HG03025 (cell line): ENCODE data around the gene RPLP2.

ENCODE experiments used
- ATAC-seq: cut with Tn5 transposase; IDR thresholded peaks from one replicate; pipeline ENCODE4 v1.9.1; 2021; ENCODE audit warnings: mild to moderate bottlenecking, moderate library complexity; ENCODE audit not compliant: unreplicated experiment, low FRiP score

The RPLP2 gene

GRCh38 chr11:790721-791564 lies 18.8 kb upstream of the RPLP2 start:
- no peak for ATAC-seq

GRCh38 chr11:791658-792534 lies 17.9 kb upstream of the RPLP2 start:
- ATAC-seq, result no peak

DNA sequence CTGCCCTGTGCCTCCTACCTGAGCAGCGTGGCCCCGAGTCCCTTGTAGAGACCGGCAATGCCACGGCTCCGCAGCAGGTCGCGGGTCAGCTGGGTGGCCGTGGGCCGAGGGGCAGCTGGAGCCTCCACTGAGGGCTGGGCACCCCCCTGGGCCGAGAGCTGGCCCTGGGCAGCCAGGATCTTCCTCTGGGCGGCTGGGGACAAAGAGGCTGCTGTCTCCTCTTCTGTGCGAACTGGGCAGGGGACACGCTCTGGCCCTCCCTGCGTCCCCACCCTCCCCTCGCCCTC lies 17.3 kb upstream of the RPLP2 start:
- no peak for ATAC-seq

GRCh38 chr11:792873-793272 lies 16.9 kb upstream of the RPLP2 start:
- no peak for ATAC-seq

DNA sequence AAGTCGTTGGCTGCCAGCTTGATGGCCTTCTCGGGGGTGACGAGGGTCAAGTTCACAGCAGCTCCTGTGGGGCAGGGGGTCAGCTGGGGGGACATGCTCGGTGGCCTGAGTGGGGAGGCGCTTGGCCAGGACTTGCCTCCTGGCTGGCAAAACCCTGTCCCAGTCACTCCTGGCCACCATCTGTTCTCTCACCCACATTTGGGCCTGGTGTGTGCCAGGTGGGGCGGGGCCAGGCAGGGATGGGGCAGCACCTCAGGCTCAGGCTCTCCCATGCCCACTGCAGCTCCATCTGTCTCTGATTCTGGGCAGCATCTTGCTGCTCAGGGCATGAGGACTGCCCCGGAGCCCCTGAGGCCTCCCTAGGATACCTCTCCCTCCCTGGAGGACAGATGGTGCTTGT lies 16.2 kb upstream of the RPLP2 start:
- no peak for ATAC-seq

DNA sequence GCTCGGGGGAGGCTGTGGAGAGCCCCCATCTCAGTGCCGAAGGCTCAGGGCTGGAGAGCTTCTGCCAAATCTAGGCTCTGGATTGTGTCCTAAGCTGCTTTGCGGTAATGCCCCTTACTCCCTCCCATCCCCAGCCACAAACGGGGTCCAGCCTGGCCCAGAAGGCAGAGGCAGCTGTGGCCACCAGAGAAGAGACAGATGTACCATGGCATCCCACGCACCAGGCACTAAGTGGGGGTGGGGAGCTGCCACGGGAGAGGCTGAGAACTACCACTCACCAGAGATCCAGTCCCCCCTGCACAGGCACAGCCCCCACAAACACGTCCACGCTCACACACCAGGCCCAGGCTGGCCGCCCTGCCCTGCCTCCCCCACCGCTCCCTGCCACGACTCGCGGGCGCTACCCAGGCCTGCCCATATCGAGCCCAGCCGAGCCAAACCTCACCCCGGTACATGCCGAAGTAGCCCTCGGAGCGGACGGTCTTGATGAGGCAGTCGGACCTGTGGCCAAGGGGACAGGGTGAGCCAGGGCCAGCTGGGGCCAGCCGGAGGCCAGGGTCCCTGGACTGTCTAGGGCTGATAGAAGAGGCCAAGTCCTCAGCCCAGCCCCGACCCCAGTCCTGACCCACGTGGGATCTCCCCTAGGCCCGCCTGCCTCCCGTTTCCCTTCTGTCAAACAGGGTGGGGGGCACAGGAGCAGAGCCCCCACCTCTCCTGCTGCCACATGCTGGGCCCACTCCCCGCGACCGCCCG lies 15.6 kb upstream of the RPLP2 start:
- ATAC-seq, result no peak

GRCh38 chr11:794766-795633 lies 14.8 kb upstream of the RPLP2 start:
- ATAC-seq, result no peak

DNA sequence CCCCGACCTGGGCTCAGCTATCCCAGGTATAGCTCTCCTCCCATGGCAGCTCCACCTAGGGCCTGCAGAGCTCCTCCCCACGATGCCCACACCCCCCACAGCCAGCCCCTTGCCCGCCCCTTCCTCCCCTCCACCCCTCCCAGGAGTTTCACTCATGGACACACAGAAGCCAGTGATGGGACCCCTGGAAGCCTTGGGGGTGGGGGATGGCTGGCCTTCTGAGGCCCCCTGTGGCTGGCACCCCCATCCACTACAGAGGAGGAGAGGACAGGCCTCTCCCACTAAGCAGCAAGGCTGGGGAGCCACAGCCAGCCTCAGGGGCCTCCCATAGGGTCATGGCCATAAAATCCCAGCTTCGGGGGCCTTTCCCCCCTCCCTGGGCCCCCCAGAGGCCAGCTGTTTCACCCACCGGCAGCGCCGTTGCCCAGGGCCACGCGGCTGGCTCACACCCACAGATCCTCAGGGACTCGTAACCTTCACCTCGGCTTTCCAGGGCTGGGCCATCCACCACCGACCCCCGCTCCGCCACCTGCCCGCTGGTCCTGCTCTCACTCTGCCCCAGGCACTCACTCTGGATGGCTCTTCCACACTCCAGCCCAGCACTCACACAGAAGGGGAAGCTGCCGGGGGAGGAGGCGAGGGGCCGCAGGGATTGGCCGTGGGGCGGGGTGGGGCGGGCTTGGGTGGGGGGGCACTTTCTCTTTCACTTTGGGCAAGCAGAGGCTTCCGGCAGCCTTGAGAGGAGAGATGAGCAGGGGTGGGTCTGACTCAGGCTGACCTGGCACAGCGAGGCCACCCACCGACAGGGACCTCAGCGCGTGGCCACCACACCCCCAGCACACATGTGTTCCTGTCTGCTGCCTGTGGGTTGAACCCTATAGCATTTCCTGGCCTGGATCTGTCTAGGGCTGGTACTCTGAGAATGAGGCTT lies 13.9 kb upstream of the RPLP2 start:
- no peak for ATAC-seq

- ATAC-seq, result no peak
Observed at GRCh38 chr11:796565-797295, 13.0 kb upstream of the RPLP2 start.

- ATAC-seq, result peak; percentile 28
Observed at GRCh38 chr11:797296-798092, 12.3 kb upstream of the RPLP2 start.

- peak; percentile 40 for ATAC-seq
Observed at GRCh38 chr11:798093-798713, 11.6 kb upstream of the RPLP2 start, which contains the start of gene SLC25A22. Gene SLC25A22 (minus strand): TSS chr11:798281. CDS start chr11:795006, 3,275 bp downstream.

GRCh38 chr11:799641-800316 lies 10.0 kb upstream of the RPLP2 start:
- ATAC-seq, result no peak

DNA sequence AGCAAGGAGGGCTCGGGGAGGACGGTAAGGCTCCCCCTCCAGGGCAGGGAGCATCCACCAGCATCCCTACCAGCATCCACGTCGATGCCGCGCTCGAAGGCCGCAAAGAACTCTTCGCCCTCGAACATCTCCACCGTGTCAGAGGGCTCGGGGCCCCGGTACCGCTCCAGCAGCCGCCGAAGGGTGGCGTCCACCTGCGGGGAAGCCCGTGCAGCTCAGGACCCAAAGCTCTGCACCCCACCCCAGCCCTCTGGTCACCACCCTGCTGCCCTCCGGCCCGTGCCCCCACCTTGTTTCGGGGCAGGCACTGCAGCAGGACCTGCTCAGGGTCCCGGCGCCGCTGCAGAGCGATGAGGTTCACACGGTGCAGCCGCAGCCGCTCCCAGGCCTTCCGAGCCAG lies 9.3 kb upstream of the RPLP2 start:
- ATAC-seq, result no peak

DNA sequence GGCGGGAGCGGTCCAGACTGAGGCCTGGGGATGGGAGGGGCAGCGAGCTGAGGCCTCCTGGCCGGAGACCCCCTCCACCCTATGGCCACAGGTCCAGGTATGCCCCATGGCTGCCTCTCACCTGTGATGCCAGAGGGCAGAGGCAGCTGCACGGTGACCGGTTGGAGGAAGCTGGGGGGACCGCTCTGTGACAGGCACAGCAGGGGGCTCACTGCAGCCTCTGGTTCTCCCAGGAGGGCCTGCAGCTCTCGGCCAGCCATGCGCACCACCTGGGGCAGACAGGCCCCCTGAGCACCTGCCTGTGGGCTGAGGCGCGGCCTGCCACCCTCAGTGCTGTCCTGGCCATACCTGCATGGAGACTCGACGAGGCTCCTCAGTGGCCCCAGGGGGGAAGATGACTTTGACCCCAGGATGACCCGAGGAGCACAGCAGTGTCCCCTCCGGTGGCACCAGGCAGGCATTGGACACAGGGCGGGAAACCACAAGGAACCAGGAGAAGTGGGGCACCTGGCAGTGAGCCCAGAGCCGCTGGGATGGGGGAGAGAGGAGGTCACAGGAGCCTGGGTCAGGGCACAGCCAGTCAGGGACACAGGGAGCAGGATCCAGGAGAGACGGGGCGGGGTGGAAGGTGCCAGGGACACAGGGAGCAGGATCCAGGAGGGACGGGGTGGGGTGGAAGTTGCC lies 8.5 kb upstream of the RPLP2 start:
- no peak for ATAC-seq

- ATAC-seq, result no peak
Observed at GRCh38 chr11:802018-802617, 7.6 kb upstream of the RPLP2 start.
